Osteocyte (in vitro differentiated cells): ENCODE data around the gene VDAC2. TPM values are rescaled to one million over a fixed set of nuclear protein-coding genes. Genes with fewer than 3 reads are reported as not detected.

Experiments
- DNase-seq: peaks from one replicate; pipeline ENCODE4 v3.0.0; 2021; ENCODE audit warnings: mixed read lengths; ENCODE audit not compliant: unreplicated experiment; ENCODE audit errors: extremely low spot score
- H3K27ac Mint-ChIP-seq: one replicate; pipeline ENCODE4 v1.8.0; 2021; ENCODE audit warnings: mild to moderate bottlenecking, mixed read lengths; ENCODE audit not compliant: unreplicated experiment
- H3K27me3 Mint-ChIP-seq: one replicate; pipeline ENCODE4 v1.8.0; 2021; ENCODE audit warnings: mixed read lengths; ENCODE audit not compliant: unreplicated experiment
- H3K36me3 Mint-ChIP-seq: one replicate; pipeline ENCODE4 v1.8.0; 2021; ENCODE audit warnings: mixed read lengths; ENCODE audit not compliant: unreplicated experiment
- H3K4me1 Mint-ChIP-seq: one replicate; pipeline ENCODE4 v1.8.0; 2021; ENCODE audit warnings: mixed read lengths; ENCODE audit not compliant: unreplicated experiment
- H3K4me3 Mint-ChIP-seq: one replicate; pipeline ENCODE4 v1.8.0; 2021; ENCODE audit warnings: mild to moderate bottlenecking, moderate library complexity, mixed read lengths; ENCODE audit not compliant: unreplicated experiment
- H3K9me3 Mint-ChIP-seq: one replicate; pipeline ENCODE4 v1.8.0; 2021; ENCODE audit warnings: mixed read lengths; ENCODE audit not compliant: unreplicated experiment
- CTCF ChIP-seq: fragments of 200-600 bp; sonication (generic); IDR thresholded peaks from 2 replicates; pipeline ENCODE4 v1.5.0; 2021; ENCODE audit warnings: antibody characterized with exemption, mild to moderate bottlenecking, moderate library complexity
- total RNA-seq: library from RNA; stranded (reverse); gene quantifications from 2 replicates; pipeline ENCODE4 v1.2.1, GENCODE V29; 2021

VDAC2 gene
- total RNA-seq, 1 donor from 2014 or later, result 130 TPM

GRCh38 chr10:75253281-75254220 is 43.0 kb downstream of the VDAC2 start:
- Mint-ChIP-seq H3K9me3 (peaks cover 15% of the 10 kb centered on the region), H3K36me3 (peaks cover 3% of the 10 kb centered on the region), H3K27ac (no peak overlapping the region), H3K4me3 (no peak overlapping the region), H3K4me1 (no peaks in the 10 kb centered on the region), H3K27me3 (no peaks in the 10 kb centered on the region)
- DNase-seq, result no peak
- TF ChIP-seq CTCF, result no peak

- Mint-ChIP-seq H3K27me3 (no peaks in the 10 kb centered on the region), H3K27ac (no peak overlapping the region), H3K4me1 (no peaks in the 10 kb centered on the region)
Observed at GRCh38 chr10:75254739-75255138, 44.1 kb downstream of the VDAC2 start.

GRCh38 chr10:75260990-75261389 is 50.4 kb downstream of the VDAC2 start:
- Mint-ChIP-seq H3K4me1 (peaks cover 8% of the 10 kb centered on the region), H3K4me3 (no peak overlapping the region), H3K27ac (no peak overlapping the region), H3K9me3 (no peaks in the 10 kb centered on the region), H3K36me3 (no peaks in the 10 kb centered on the region), H3K27me3 (no peaks in the 10 kb centered on the region)
- TF ChIP-seq CTCF, result no peak
- no peak for DNase-seq

More at GRCh38 chr10:75254739-75255138, 44.1 kb downstream of the VDAC2 start:
- Mint-ChIP-seq H3K9me3 (peaks cover 15% of the 10 kb centered on the region), H3K4me3 (no peak overlapping the region), H3K36me3 (peaks cover 3% of the 10 kb centered on the region)
- no peak for DNase-seq
- no peak for TF ChIP-seq CTCF

- Mint-ChIP-seq H3K9me3 (no peaks in the 10 kb centered on the region), H3K27ac (no peak overlapping the region), H3K4me1 (peaks cover 8% of the 10 kb centered on the region), H3K4me3 (no peak overlapping the region), H3K36me3 (no peaks in the 10 kb centered on the region), H3K27me3 (no peaks in the 10 kb centered on the region)
- no peak for DNase-seq
- no peak for TF ChIP-seq CTCF
Observed at GRCh38 chr10:75261813-75262705, 51.5 kb downstream of the VDAC2 start.

- Mint-ChIP-seq H3K27me3 (no peaks in the 10 kb centered on the region), H3K9me3 (no peaks in the 10 kb centered on the region), H3K4me1 (peaks cover 8% of the 10 kb centered on the region), H3K36me3 (no peaks in the 10 kb centered on the region), H3K4me3 (no peak overlapping the region), H3K27ac (no peak overlapping the region)
- no peak for DNase-seq
- TF ChIP-seq CTCF, result no peak
Observed at GRCh38 chr10:75263806-75264205, 53.2 kb downstream of the VDAC2 start.
